ENCODE results near the gene CDC5L. TPM values are rescaled to one million over a fixed set of nuclear protein-coding genes. Genes with fewer than 3 reads are reported as not detected.

Gene CDC5L
- total RNA-seq, 2 donors from 2014 or later = 19.6 to 21.7 TPM

GRCh38 chr6:44410363-44410762 is 22.9 kb downstream of the CDC5L start:
- Histone ChIP-seq H3K36me3 (peaks cover 39% of the 10 kb centered on the region), H3K27me3 (replicated peaks; ENCODE audit: insufficient read depth) (no peaks in the 10 kb centered on the region), H3K27ac (no peak overlapping the region), H3K4me3 (no peak overlapping the region), H3K9me3 (no peaks in the 10 kb centered on the region), H3K4me1 (ENCODE audit: control insufficient read depth in 1 of 2, low read depth in 2 of 2) (peaks cover 0 to 5% of the 10 kb centered on the region in 2 donors)
- DNase-seq (ENCODE audit: low spot score) = no peak
- no peak for ATAC-seq (ENCODE audit: insufficient number of reproducible peaks, low FRiP score, low read depth)
- no peak for TF ChIP-seq CTCF (IDR thresholded peaks at IDR 0.05)

DNA sequence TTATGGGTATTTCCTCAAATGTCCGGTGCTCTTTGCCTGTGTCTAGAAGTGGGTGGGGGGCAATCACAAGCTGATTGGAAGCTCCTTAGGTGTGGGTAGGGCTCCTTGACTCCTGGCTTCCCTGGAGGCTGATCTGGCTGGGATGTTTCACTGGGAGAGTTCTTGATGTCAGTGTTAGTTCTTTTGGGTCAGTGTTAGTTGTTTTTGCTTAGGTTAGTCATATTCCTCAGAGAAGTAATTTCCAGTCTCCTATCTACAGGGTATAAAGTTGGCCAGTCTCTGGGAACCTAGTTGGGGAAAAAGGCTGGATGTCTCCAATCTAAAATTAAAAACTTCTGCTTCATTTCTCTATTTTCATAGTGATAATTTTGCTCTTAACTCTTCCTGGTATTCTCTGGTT is 23.6 kb downstream of the CDC5L start:
- H3K4me3 ChIP-seq = no peak overlapping the region
- no peaks in the 10 kb centered on the region for H3K27me3 ChIP-seq (replicated peaks; ENCODE audit: insufficient read depth)
- DNase-seq (ENCODE audit: low spot score) = no peak
- peaks cover 37% of the 10 kb centered on the region for H3K36me3 ChIP-seq
- peaks cover 0 to 12% of the 10 kb centered on the region in 2 donors for H3K4me1 ChIP-seq (ENCODE audit: control insufficient read depth in 1 of 2, low read depth in 2 of 2)
- no peak overlapping the region for H3K27ac ChIP-seq
- no peaks in the 10 kb centered on the region for H3K9me3 ChIP-seq
- ATAC-seq (ENCODE audit: insufficient number of reproducible peaks, low FRiP score, low read depth) = no peak
- TF ChIP-seq CTCF (IDR thresholded peaks at IDR 0.05) = no peak

GRCh38 chr6:44415449-44415848 is 27.9 kb downstream of the CDC5L start:
- DNase-seq (ENCODE audit: low spot score) (no peak), ATAC-seq (ENCODE audit: insufficient number of reproducible peaks, low FRiP score, low read depth) (no peak)
- Histone ChIP-seq H3K27ac (no peak overlapping the region), H3K4me3 (no peak overlapping the region), H3K36me3 (peaks cover 28% of the 10 kb centered on the region), H3K27me3 (replicated peaks; ENCODE audit: insufficient read depth) (no peaks in the 10 kb centered on the region), H3K9me3 (no peaks in the 10 kb centered on the region), H3K4me1 (ENCODE audit: control insufficient read depth in 1 of 2, low read depth in 2 of 2) (peaks cover 0 to 14% of the 10 kb centered on the region in 2 donors)
- no peak for TF ChIP-seq CTCF (IDR thresholded peaks at IDR 0.05)

GRCh38 chr6:44415873-44416502 is 28.5 kb downstream of the CDC5L start:
- no peaks in the 10 kb centered on the region for H3K27me3 ChIP-seq (replicated peaks; ENCODE audit: insufficient read depth)
- peaks cover 30% of the 10 kb centered on the region for H3K36me3 ChIP-seq
- H3K27ac ChIP-seq = no peak overlapping the region
- no peaks in the 10 kb centered on the region for H3K9me3 ChIP-seq
- peaks cover 0 to 14% of the 10 kb centered on the region in 2 donors for H3K4me1 ChIP-seq (ENCODE audit: control insufficient read depth in 1 of 2, low read depth in 2 of 2)
- no peak overlapping the region for H3K4me3 ChIP-seq
- no peak for TF ChIP-seq CTCF (IDR thresholded peaks at IDR 0.05)
- no peak for DNase-seq (ENCODE audit: low spot score)
- ATAC-seq (ENCODE audit: insufficient number of reproducible peaks, low FRiP score, low read depth) = no peak

DNA sequence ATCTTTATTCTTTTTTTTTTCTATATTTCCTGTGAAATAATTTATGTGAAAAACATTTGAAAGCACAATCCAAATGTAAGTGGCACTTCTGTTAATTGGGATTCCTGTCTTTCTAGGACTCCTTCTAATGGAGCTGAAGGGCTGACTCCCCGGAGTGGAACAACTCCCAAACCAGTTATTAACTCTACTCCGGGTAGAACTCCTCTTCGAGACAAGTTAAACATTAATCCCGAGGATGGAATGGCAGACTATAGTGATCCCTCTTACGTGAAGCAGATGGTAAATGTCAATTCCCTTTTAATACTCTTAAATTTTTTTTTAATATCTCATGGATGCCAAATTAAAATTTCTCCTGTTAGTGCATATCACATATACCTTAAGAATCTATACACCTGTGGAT is 35.0 kb downstream of the CDC5L start:
- H3K36me3 ChIP-seq = peaks cover 46% of the 10 kb centered on the region
- H3K4me3 ChIP-seq = no peak overlapping the region
- TF ChIP-seq CTCF (IDR thresholded peaks at IDR 0.05) = no peak
- DNase-seq (ENCODE audit: low spot score) (no peak), ATAC-seq (ENCODE audit: insufficient number of reproducible peaks, low FRiP score, low read depth) (no peak)
- no peaks in the 10 kb centered on the region for H3K27me3 ChIP-seq (replicated peaks; ENCODE audit: insufficient read depth)
- no peak overlapping the region for H3K27ac ChIP-seq
- H3K9me3 ChIP-seq = no peaks in the 10 kb centered on the region
- no peaks in the 10 kb centered on the region for H3K4me1 ChIP-seq (ENCODE audit: control insufficient read depth in 1 of 2, low read depth in 2 of 2)
